Liver (tissue), 9 donors: ENCODE data around the gene ARHGEF40. TPM values are rescaled to one million over a fixed set of nuclear protein-coding genes. Genes with fewer than 3 reads are reported as not detected.

ENCODE experiments used
- DNase-seq: peaks from one replicate; pipeline ENCODE4 v3.0.0-alpha.2; 2017; ENCODE audit warnings: low spot score
- H3K27ac ChIP-seq, 2 donors: one replicate each; pipeline ENCODE4 v1.7.0; 2013; ENCODE audit warnings: inconsistent platforms in 2 of 2, low read length in 2 of 2, control low read depth in 1 of 2, low read depth in 1 of 2, mild to moderate bottlenecking in 1 of 2
- H3K27me3 ChIP-seq, 4 donors: one replicate each; pipeline versions ENCODE4 v1.6.1 to v1.7.0; 2013; ENCODE audit warnings: low read length in 3 of 4, inconsistent platforms in 1 of 4, mild to moderate bottlenecking in 1 of 4, moderate library complexity in 1 of 4; ENCODE audit not compliant: control insufficient read depth in 4 of 4, insufficient read depth in 4 of 4
- H3K36me3 ChIP-seq, 4 donors: one replicate each; pipeline versions ENCODE4 v1.6.1 to v1.7.0; 2013; ENCODE audit warnings: low read length in 3 of 4, mild to moderate bottlenecking in 3 of 4, low read depth in 1 of 4, moderate library complexity in 1 of 4; ENCODE audit not compliant: control insufficient read depth in 4 of 4, insufficient read depth in 3 of 4
- H3K4me1 ChIP-seq, 4 donors: one replicate each; pipeline versions ENCODE4 v1.6.1 to v1.7.0; 2013; ENCODE audit warnings: low read length in 3 of 4, mild to moderate bottlenecking in 3 of 4, moderate library complexity in 1 of 4; ENCODE audit not compliant: control insufficient read depth in 4 of 4, insufficient read depth in 4 of 4
- H3K4me3 ChIP-seq, 3 donors: one replicate each; pipeline versions ENCODE4 v1.6.1 to v1.7.0; 2013; ENCODE audit warnings: low read length in 3 of 3, control low read depth in 1 of 3, low read depth in 1 of 3, mild to moderate bottlenecking in 1 of 3
- H3K9ac ChIP-seq, 2 donors: one replicate each; pipeline ENCODE4 v1.7.0; 2013; ENCODE audit warnings: low read length in 2 of 2, mild to moderate bottlenecking in 2 of 2, moderate library complexity in 2 of 2, control low read depth in 1 of 2, low read depth in 1 of 2
- H3K9me3 ChIP-seq, 4 donors: one replicate each; pipeline versions ENCODE4 v1.6.1 to v1.7.0; 2013; ENCODE audit warnings: low read length in 3 of 4; ENCODE audit not compliant: control insufficient read depth in 4 of 4
- EGR1 ChIP-seq, 2 donors: IDR thresholded peaks; 2 replicates each; pipeline ENCODE4 v1.6.1; 2016 to 2018; ENCODE audit warnings: antibody characterized with exemption in 2 of 2, low read depth in 2 of 2
- FOXA1 ChIP-seq: IDR thresholded peaks from 2 replicates; pipeline ENCODE4 v1.6.1; 2016; ENCODE audit warnings: antibody characterized with exemption
- GABPA ChIP-seq, 2 donors: IDR thresholded peaks in 1 of 2; conservative IDR thresholded peaks in 1 of 2; 2 replicates each; pipeline ENCODE4 v1.6.1; 2016; ENCODE audit warnings: antibody characterized with exemption in 2 of 2, mild to moderate bottlenecking in 1 of 2, moderate library complexity in 1 of 2
- HNF4G ChIP-seq: IDR thresholded peaks from 2 replicates; pipeline ENCODE4 v1.6.1; 2016; ENCODE audit warnings: antibody characterized with exemption
- JUND ChIP-seq, 2 donors: IDR thresholded peaks; 2 replicates each; pipeline ENCODE4 v1.6.1; 2016; ENCODE audit warnings: antibody characterized with exemption in 2 of 2
- NR2F2 ChIP-seq: IDR thresholded peaks from 2 replicates; pipeline ENCODE4 v1.6.1; 2016; ENCODE audit warnings: antibody characterized with exemption
- RAD21 ChIP-seq, 2 donors: IDR thresholded peaks; 2 replicates each; pipeline ENCODE4 v1.6.1; 2016; ENCODE audit warnings: antibody characterized with exemption in 2 of 2, mild to moderate bottlenecking in 2 of 2
- RXRA ChIP-seq, 2 donors: IDR thresholded peaks; 2 replicates each; pipeline ENCODE4 v1.6.1; 2017 to 2018; ENCODE audit warnings: antibody characterized with exemption in 2 of 2, mild to moderate bottlenecking in 1 of 2
- SP1 ChIP-seq: IDR thresholded peaks from 2 replicates; pipeline ENCODE4 v1.6.1; 2018; ENCODE audit warnings: antibody characterized with exemption, mild to moderate bottlenecking
- TAF1 ChIP-seq: conservative IDR thresholded peaks from 2 replicates; pipeline ENCODE4 v1.6.1; 2016; ENCODE audit warnings: antibody characterized with exemption, mild to moderate bottlenecking
- YY1 ChIP-seq: IDR thresholded peaks from 2 replicates; pipeline ENCODE4 v1.6.1; 2016; ENCODE audit warnings: antibody characterized with exemption, mild to moderate bottlenecking
- whole genome bisulfite sequencing: extraction: QIAGEN DNeasy Blood & Tissue Kit; methylation state at CpG from one replicate; pipeline ENCODE4 v1.1.7; 2013; 5-methylcytosine and 5-hydroxymethylcytosine counted together
- polyA plus RNA-seq, 2 donors: library from polyadenylated mRNA; stranded (reverse) in 1 of 2; unstranded in 1 of 2; fragments of 200-250 nt in 1 of 2; fragments of >200 nt in 1 of 2; fragmentation: Nextera tagmentation in 1 of 2; extraction: Ambion mirVana in 1 of 2; gene quantifications; one replicate each; pipeline versions ENCODE4 v1.2.1 to v1.2.3, GENCODE V29; 2013 to 2015
- total RNA-seq, 2 donors: library from RNA; depleted of rRNA; stranded (reverse); fragments of >200 nt; gene quantifications; one replicate each; pipeline ENCODE4 v1.2.3, GENCODE V29; 2014
- TF ChIP-seq, protein P1 (sequence below): IDR thresholded peaks from 2 replicates; pipeline ENCODE4 v1.6.1; 2016; ENCODE audit warnings: antibody characterized with exemption
- TF ChIP-seq, protein P2 (sequence below): fragments of 150-350 bp; IDR thresholded peaks from 2 replicates; pipeline ENCODE4 v1.5.1; 2017; ENCODE audit warnings: improper control_type of control experiment, low read depth, low read length; ENCODE audit not compliant: missing input control
- TF ChIP-seq, protein P3 (sequence below): IDR thresholded peaks from 2 replicates; pipeline ENCODE4 v1.6.1; 2016; ENCODE audit warnings: antibody characterized with exemption, mild to moderate bottlenecking
- TF ChIP-seq, protein P4 (sequence below): IDR thresholded peaks from 2 replicates; pipeline ENCODE4 v1.6.1; 2016; ENCODE audit warnings: antibody characterized with exemption
- donor health status: healthy.
- donor health status: healthy.
- donor health status: healthy.
- donor health status: healthy.
- donor health status: healthy.

Gene ARHGEF40
- total and polyA plus RNA-seq, 4 donors = 9.3 to 42.5 (median 16.9) TPM

DNA sequence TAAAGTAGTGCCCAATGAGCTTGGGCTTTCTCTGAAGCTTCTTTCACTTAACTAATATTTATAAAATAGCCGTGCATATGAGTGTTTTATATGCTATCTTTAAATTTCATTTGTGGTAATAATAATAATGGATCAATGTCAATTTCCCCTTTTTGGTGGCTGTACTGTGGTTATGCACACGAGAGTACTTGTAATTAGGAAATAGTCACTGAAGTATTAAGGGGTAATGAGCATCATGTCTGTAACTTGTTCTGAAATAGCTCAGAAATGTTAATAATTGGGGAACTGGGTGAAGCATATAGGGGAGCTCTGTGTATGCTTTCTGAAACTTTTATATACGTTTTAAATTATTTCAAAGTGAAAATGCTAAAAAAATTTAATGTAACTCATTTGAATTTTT, 19.5 kb upstream of the ARHGEF40 start:
- no peaks in the 10 kb centered on the region for H3K36me3 ChIP-seq
- H3K27ac ChIP-seq = no peak overlapping the region
- WGBS = 84% methylated on average over 3 of the region's 3 CpGs
- H3K9me3 ChIP-seq = no peaks in the 10 kb centered on the region
- H3K4me1 ChIP-seq = peaks cover 24 to 74% (median 44%) of the 10 kb centered on the region in 4 donors
- no peaks in the 10 kb centered on the region for H3K27me3 ChIP-seq
- H3K9ac ChIP-seq = no peak overlapping the region
- no peak for DNase-seq
- no peak overlapping the region for H3K4me3 ChIP-seq
- TF ChIP-seq YY1 (no peak), RXRA (IDR thresholded peaks at IDR 0.05) (no peak), RAD21 (IDR thresholded peaks at IDR 0.05) (no peak), HNF4G (no peak), JUND (IDR thresholded peaks at IDR 0.05) (no peak), FOXA1 (no peak), GABPA (IDR thresholded peaks at IDR 0.05 in 1 of 2, conservative IDR thresholded peaks at IDR 0.05 in 1 of 2) (no peak)
- TF ChIP-seq, protein P1, sequence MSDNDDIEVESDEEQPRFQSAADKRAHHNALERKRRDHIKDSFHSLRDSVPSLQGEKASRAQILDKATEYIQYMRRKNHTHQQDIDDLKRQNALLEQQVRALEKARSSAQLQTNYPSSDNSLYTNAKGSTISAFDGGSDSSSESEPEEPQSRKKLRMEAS = no peak
- TF ChIP-seq, protein P2, sequence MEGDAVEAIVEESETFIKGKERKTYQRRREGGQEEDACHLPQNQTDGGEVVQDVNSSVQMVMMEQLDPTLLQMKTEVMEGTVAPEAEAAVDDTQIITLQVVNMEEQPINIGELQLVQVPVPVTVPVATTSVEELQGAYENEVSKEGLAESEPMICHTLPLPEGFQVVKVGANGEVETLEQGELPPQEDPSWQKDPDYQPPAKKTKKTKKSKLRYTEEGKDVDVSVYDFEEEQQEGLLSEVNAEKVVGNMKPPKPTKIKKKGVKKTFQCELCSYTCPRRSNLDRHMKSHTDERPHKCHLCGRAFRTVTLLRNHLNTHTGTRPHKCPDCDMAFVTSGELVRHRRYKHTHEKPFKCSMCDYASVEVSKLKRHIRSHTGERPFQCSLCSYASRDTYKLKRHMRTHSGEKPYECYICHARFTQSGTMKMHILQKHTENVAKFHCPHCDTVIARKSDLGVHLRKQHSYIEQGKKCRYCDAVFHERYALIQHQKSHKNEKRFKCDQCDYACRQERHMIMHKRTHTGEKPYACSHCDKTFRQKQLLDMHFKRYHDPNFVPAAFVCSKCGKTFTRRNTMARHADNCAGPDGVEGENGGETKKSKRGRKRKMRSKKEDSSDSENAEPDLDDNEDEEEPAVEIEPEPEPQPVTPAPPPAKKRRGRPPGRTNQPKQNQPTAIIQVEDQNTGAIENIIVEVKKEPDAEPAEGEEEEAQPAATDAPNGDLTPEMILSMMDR = no peak
- TF ChIP-seq, protein P3, sequence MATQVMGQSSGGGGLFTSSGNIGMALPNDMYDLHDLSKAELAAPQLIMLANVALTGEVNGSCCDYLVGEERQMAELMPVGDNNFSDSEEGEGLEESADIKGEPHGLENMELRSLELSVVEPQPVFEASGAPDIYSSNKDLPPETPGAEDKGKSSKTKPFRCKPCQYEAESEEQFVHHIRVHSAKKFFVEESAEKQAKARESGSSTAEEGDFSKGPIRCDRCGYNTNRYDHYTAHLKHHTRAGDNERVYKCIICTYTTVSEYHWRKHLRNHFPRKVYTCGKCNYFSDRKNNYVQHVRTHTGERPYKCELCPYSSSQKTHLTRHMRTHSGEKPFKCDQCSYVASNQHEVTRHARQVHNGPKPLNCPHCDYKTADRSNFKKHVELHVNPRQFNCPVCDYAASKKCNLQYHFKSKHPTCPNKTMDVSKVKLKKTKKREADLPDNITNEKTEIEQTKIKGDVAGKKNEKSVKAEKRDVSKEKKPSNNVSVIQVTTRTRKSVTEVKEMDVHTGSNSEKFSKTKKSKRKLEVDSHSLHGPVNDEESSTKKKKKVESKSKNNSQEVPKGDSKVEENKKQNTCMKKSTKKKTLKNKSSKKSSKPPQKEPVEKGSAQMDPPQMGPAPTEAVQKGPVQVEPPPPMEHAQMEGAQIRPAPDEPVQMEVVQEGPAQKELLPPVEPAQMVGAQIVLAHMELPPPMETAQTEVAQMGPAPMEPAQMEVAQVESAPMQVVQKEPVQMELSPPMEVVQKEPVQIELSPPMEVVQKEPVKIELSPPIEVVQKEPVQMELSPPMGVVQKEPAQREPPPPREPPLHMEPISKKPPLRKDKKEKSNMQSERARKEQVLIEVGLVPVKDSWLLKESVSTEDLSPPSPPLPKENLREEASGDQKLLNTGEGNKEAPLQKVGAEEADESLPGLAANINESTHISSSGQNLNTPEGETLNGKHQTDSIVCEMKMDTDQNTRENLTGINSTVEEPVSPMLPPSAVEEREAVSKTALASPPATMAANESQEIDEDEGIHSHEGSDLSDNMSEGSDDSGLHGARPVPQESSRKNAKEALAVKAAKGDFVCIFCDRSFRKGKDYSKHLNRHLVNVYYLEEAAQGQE = no peak

DNA sequence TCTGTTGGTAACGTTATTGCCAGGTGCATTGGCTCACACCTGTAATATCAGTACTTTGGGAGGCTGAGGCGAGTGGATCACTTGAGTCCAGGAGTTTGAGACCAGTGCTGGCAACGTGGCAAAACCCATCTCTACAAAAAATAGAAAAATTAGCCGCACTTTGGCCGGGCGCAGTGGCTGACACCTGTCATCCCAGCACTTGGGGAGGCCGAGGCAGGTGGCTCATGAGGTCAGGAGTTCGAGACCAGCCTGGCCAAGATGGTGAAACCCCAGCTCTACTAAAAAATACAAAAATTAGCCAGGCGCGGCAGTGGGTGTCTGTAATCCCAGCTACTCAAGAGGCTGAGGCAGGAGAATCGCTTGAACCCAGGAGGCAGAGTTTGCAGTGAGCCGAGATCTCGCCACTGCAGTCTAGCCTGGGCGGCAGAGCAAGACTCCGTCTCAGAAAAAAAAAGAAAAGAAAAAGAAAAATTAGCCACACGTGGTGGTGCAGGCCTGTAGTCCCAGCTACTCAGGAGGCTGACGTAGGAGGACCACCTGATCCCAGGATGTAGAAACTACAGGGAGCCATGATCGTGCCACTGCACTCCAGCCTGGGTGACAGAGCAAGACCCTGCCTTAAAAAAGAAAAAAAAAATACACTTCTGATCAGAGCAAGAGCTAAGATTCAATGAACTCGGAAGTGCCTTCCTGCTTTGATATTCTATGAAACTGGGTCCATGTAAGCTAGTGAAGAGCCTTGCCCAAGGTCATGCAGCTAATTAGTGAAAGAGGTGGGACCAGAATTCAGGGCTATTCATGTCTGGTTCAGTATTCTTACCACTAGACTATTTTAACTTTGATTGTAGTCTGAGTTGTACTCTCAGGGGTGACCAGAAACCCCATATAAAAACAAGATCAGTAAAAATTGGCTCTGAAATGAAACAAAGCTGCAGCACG, 16.7 kb upstream of the ARHGEF40 start:
- H3K4me1 ChIP-seq = peaks cover 20 to 63% (median 44%) of the 10 kb centered on the region in 4 donors
- WGBS = 84% methylated on average over 20 of the region's 20 CpGs
- H3K9me3 ChIP-seq = no peaks in the 10 kb centered on the region
- no peak for DNase-seq
- H3K27ac ChIP-seq = peak overlapping the region; percentile 47 to 72
- no peak overlapping the region for H3K9ac ChIP-seq
- H3K27me3 ChIP-seq = no peaks in the 10 kb centered on the region
- TF ChIP-seq GABPA (IDR thresholded peaks at IDR 0.05 in 1 of 2, conservative IDR thresholded peaks at IDR 0.05 in 1 of 2) (no peak), TAF1 (no peak), NR2F2 (no peak), EGR1 (IDR thresholded peaks at IDR 0.05; ENCODE audit: low read depth in 2 of 2) (no peak), JUND (IDR thresholded peaks at IDR 0.05) (no peak), SP1 (no peak)
- TF ChIP-seq, protein P1 = no peak
- TF ChIP-seq, protein P2 = no peak
- TF ChIP-seq, protein P4, sequence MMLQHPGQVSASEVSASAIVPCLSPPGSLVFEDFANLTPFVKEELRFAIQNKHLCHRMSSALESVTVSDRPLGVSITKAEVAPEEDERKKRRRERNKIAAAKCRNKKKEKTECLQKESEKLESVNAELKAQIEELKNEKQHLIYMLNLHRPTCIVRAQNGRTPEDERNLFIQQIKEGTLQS = no peak
- H3K4me3 ChIP-seq = no peak overlapping the region
- no peaks in the 10 kb centered on the region for H3K36me3 ChIP-seq
